Measurements from ENCODE around the gene IL10RB.

DNA sequence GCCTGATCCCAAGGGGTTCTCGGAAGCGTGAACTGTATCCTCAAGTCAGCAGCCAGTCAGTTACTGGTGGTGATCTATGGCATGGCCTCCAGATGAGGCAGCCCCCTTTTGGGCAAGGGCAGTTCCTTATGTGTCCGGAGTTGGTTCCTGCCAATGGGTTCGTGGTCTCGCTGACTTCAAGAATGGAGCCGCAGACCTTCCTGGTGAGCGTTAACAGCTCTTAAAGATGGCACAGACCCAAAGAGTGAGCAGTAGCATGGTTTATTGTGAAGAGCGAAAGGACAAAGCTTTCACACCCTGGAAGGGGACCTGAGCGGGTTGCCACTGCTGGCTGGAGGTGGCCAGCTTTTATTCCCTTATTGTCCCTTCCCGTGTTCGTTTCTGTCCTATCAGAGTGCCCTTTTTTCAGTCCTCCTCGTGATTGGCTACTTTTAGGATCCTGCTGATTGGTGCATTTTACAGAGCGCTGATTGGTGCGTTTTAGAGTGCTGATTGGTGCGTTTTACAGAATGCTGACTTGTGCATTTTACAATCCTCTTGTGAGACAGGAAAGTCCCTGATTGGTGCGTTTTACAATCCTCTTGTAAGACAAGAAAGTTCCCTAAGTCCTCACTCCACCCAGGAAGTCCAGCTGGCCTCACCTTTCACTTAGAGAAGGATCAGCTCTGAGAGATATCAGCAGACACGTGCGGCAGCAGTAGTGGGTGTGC is 8.9 kb upstream of the IL10RB start:
- TF ChIP-seq, protein P1, sequence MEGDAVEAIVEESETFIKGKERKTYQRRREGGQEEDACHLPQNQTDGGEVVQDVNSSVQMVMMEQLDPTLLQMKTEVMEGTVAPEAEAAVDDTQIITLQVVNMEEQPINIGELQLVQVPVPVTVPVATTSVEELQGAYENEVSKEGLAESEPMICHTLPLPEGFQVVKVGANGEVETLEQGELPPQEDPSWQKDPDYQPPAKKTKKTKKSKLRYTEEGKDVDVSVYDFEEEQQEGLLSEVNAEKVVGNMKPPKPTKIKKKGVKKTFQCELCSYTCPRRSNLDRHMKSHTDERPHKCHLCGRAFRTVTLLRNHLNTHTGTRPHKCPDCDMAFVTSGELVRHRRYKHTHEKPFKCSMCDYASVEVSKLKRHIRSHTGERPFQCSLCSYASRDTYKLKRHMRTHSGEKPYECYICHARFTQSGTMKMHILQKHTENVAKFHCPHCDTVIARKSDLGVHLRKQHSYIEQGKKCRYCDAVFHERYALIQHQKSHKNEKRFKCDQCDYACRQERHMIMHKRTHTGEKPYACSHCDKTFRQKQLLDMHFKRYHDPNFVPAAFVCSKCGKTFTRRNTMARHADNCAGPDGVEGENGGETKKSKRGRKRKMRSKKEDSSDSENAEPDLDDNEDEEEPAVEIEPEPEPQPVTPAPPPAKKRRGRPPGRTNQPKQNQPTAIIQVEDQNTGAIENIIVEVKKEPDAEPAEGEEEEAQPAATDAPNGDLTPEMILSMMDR (conservative IDR thresholded peaks at IDR 0.05; ENCODE audit: low read depth in 2 of 2) = no peak
- no peak for TF ChIP-seq EZH2phosphoT487 (IDR thresholded peaks at IDR 0.05; ENCODE audit: unreplicated experiment)
- no peak for TF ChIP-seq EZH2 (IDR thresholded peaks at IDR 0.05; ENCODE audit: low read depth, unreplicated experiment)
- no peak for TF ChIP-seq CREB1 (CRISPR knock-in tag; IDR thresholded peaks at IDR 0.05; ENCODE audit: low read depth)
- TF ChIP-seq, protein P2, sequence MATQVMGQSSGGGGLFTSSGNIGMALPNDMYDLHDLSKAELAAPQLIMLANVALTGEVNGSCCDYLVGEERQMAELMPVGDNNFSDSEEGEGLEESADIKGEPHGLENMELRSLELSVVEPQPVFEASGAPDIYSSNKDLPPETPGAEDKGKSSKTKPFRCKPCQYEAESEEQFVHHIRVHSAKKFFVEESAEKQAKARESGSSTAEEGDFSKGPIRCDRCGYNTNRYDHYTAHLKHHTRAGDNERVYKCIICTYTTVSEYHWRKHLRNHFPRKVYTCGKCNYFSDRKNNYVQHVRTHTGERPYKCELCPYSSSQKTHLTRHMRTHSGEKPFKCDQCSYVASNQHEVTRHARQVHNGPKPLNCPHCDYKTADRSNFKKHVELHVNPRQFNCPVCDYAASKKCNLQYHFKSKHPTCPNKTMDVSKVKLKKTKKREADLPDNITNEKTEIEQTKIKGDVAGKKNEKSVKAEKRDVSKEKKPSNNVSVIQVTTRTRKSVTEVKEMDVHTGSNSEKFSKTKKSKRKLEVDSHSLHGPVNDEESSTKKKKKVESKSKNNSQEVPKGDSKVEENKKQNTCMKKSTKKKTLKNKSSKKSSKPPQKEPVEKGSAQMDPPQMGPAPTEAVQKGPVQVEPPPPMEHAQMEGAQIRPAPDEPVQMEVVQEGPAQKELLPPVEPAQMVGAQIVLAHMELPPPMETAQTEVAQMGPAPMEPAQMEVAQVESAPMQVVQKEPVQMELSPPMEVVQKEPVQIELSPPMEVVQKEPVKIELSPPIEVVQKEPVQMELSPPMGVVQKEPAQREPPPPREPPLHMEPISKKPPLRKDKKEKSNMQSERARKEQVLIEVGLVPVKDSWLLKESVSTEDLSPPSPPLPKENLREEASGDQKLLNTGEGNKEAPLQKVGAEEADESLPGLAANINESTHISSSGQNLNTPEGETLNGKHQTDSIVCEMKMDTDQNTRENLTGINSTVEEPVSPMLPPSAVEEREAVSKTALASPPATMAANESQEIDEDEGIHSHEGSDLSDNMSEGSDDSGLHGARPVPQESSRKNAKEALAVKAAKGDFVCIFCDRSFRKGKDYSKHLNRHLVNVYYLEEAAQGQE (IDR thresholded peaks at IDR 0.05; ENCODE audit: unreplicated experiment) = no peak
- TF ChIP-seq STAT1 (IDR thresholded peaks at IDR 0.05; ENCODE audit: unreplicated experiment) = no peak
- TF ChIP-seq POLR2AphosphoS5 (IDR thresholded peaks at IDR 0.05; ENCODE audit: low read depth) = no peak
- no peak for TF ChIP-seq ZNF114 (CRISPR knock-in tag; IDR thresholded peaks at IDR 0.05)
- TF ChIP-seq, protein P3, sequence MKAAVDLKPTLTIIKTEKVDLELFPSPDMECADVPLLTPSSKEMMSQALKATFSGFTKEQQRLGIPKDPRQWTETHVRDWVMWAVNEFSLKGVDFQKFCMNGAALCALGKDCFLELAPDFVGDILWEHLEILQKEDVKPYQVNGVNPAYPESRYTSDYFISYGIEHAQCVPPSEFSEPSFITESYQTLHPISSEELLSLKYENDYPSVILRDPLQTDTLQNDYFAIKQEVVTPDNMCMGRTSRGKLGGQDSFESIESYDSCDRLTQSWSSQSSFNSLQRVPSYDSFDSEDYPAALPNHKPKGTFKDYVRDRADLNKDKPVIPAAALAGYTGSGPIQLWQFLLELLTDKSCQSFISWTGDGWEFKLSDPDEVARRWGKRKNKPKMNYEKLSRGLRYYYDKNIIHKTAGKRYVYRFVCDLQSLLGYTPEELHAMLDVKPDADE (IDR thresholded peaks at IDR 0.05) = no peak
- no peak for TF ChIP-seq JUNB (IDR thresholded peaks at IDR 0.05; ENCODE audit: unreplicated experiment)
- TF ChIP-seq, protein P4, sequence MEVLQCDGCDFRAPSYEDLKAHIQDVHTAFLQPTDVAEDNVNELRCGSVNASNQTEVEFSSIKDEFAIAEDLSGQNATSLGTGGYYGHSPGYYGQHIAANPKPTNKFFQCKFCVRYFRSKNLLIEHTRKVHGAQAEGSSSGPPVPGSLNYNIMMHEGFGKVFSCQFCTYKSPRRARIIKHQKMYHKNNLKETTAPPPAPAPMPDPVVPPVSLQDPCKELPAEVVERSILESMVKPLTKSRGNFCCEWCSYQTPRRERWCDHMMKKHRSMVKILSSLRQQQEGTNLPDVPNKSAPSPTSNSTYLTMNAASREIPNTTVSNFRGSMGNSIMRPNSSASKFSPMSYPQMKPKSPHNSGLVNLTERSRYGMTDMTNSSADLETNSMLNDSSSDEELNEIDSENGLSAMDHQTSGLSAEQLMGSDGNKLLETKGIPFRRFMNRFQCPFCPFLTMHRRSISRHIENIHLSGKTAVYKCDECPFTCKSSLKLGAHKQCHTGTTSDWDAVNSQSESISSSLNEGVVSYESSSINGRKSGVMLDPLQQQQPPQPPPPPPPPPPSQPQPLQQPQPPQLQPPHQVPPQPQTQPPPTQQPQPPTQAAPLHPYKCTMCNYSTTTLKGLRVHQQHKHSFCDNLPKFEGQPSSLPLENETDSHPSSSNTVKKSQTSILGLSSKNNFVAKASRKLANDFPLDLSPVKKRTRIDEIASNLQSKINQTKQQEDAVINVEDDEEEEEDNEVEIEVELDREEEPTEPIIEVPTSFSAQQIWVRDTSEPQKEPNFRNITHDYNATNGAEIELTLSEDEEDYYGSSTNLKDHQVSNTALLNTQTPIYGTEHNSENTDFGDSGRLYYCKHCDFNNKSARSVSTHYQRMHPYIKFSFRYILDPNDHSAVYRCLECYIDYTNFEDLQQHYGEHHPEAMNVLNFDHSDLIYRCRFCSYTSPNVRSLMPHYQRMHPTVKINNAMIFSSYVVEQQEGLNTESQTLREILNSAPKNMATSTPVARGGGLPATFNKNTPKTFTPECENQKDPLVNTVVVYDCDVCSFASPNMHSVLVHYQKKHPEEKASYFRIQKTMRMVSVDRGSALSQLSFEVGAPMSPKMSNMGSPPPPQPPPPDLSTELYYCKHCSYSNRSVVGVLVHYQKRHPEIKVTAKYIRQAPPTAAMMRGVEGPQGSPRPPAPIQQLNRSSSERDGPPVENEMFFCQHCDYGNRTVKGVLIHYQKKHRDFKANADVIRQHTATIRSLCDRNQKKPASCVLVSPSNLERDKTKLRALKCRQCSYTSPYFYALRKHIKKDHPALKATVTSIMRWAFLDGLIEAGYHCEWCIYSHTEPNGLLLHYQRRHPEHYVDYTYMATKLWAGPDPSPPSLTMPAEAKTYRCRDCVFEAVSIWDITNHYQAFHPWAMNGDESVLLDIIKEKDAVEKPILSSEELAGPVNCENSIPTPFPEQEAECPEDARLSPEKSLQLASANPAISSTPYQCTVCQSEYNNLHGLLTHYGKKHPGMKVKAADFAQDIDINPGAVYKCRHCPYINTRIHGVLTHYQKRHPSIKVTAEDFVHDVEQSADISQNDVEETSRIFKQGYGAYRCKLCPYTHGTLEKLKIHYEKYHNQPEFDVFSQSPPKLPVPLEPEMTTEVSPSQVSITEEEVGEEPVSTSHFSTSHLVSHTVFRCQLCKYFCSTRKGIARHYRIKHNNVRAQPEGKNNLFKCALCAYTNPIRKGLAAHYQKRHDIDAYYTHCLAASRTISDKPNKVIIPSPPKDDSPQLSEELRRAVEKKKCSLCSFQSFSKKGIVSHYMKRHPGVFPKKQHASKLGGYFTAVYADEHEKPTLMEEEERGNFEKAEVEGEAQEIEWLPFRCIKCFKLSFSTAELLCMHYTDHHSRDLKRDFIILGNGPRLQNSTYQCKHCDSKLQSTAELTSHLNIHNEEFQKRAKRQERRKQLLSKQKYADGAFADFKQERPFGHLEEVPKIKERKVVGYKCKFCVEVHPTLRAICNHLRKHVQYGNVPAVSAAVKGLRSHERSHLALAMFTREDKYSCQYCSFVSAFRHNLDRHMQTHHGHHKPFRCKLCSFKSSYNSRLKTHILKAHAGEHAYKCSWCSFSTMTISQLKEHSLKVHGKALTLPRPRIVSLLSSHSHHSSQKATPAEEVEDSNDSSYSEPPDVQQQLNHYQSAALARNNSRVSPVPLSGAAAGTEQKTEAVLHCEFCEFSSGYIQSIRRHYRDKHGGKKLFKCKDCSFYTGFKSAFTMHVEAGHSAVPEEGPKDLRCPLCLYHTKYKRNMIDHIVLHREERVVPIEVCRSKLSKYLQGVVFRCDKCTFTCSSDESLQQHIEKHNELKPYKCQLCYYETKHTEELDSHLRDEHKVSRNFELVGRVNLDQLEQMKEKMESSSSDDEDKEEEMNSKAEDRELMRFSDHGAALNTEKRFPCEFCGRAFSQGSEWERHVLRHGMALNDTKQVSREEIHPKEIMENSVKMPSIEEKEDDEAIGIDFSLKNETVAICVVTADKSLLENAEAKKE (CRISPR knock-in tag; IDR thresholded peaks at IDR 0.05) = no peak
- TF ChIP-seq NANOG (IDR thresholded peaks at IDR 0.05; ENCODE audit: borderline replicate concordance) = no peak
